Measurements from ENCODE around the gene RBM24.

Gene RBM24

GRCh38 chr6:17250237-17250636 lies 30.9 kb upstream of the RBM24 start:
- no peaks in the 10 kb centered on the region for H3K27me3 ChIP-seq (ENCODE audit: insufficient read depth, low read depth, severe bottlenecking)
- DNase-seq: no peak
- no peak overlapping the region for H3K4me3 ChIP-seq (ENCODE audit: low read depth, low read length)
- H3K9me3 ChIP-seq (ENCODE audit: severe bottlenecking): no peaks in the 10 kb centered on the region
- no peaks in the 10 kb centered on the region for H3K36me3 ChIP-seq
- no peak overlapping the region for H3K27ac ChIP-seq
- no peak for TF ChIP-seq CTCF (IDR thresholded peaks at IDR 0.05; ENCODE audit: low read depth, low read length)

GRCh38 chr6:17251953-17252352 lies 29.2 kb upstream of the RBM24 start:
- H3K4me3 ChIP-seq (ENCODE audit: low read depth, low read length): no peak overlapping the region
- DNase-seq: no peak
- no peaks in the 10 kb centered on the region for H3K36me3 ChIP-seq
- H3K27ac ChIP-seq: no peak overlapping the region
- H3K9me3 ChIP-seq (ENCODE audit: severe bottlenecking): no peaks in the 10 kb centered on the region
- TF ChIP-seq CTCF (IDR thresholded peaks at IDR 0.05; ENCODE audit: low read depth, low read length): no peak
- no peaks in the 10 kb centered on the region for H3K27me3 ChIP-seq (ENCODE audit: insufficient read depth, low read depth, severe bottlenecking)

- H3K27me3 ChIP-seq (ENCODE audit: insufficient read depth, low read depth, severe bottlenecking): no peaks in the 10 kb centered on the region
- no peak for TF ChIP-seq CTCF (IDR thresholded peaks at IDR 0.05; ENCODE audit: low read depth, low read length)
- no peak for DNase-seq
- no peak overlapping the region for H3K27ac ChIP-seq
- H3K9me3 ChIP-seq (ENCODE audit: severe bottlenecking): no peaks in the 10 kb centered on the region
- H3K4me3 ChIP-seq (ENCODE audit: low read depth, low read length): no peak overlapping the region
- H3K36me3 ChIP-seq: no peaks in the 10 kb centered on the region
These were observed 22.4 kb upstream of the RBM24 start for GRCh38 chr6:17258749-17259148.

- Histone ChIP-seq H3K27me3 (ENCODE audit: insufficient read depth, low read depth, severe bottlenecking) (no peaks in the 10 kb centered on the region), H3K36me3 (no peaks in the 10 kb centered on the region), H3K9me3 (ENCODE audit: severe bottlenecking) (no peaks in the 10 kb centered on the region), H3K4me3 (ENCODE audit: low read depth, low read length) (no peak overlapping the region), H3K27ac (no peak overlapping the region)
- DNase-seq: no peak
- no peak for TF ChIP-seq CTCF (IDR thresholded peaks at IDR 0.05; ENCODE audit: low read depth, low read length)
These were observed 15.6 kb upstream of the RBM24 start for GRCh38 chr6:17265570-17265969.

GRCh38 chr6:17267566-17267965 lies 13.6 kb upstream of the RBM24 start:
- no peak overlapping the region for H3K4me3 ChIP-seq (ENCODE audit: low read depth, low read length)
- no peaks in the 10 kb centered on the region for H3K36me3 ChIP-seq
- no peak overlapping the region for H3K27ac ChIP-seq
- DNase-seq: no peak
- no peaks in the 10 kb centered on the region for H3K27me3 ChIP-seq (ENCODE audit: insufficient read depth, low read depth, severe bottlenecking)
- no peak for TF ChIP-seq CTCF (IDR thresholded peaks at IDR 0.05; ENCODE audit: low read depth, low read length)
- H3K9me3 ChIP-seq (ENCODE audit: severe bottlenecking): no peaks in the 10 kb centered on the region

GRCh38 chr6:17268114-17268513 lies 13.0 kb upstream of the RBM24 start:
- DNase-seq: no peak
- no peak overlapping the region for H3K4me3 ChIP-seq (ENCODE audit: low read depth, low read length)
- no peaks in the 10 kb centered on the region for H3K27me3 ChIP-seq (ENCODE audit: insufficient read depth, low read depth, severe bottlenecking)
- H3K27ac ChIP-seq: no peak overlapping the region
- TF ChIP-seq CTCF (IDR thresholded peaks at IDR 0.05; ENCODE audit: low read depth, low read length): no peak
- no peaks in the 10 kb centered on the region for H3K36me3 ChIP-seq
- H3K9me3 ChIP-seq (ENCODE audit: severe bottlenecking): no peaks in the 10 kb centered on the region
